ENCODE data around the gene SORCS3.

Gene SORCS3

GRCh38 chr10:105062951-105063350, 421.9 kb downstream of the SORCS3 start:
- H3K9me2 ChIP-seq (replicated peaks; ENCODE audit: low read depth, low read length) = no peaks in the 10 kb centered on the region

GRCh38 chr10:105063796-105064195, 422.7 kb downstream of the SORCS3 start:
- H3K4me2 ChIP-seq (ENCODE audit: low read depth, low read length, poor library complexity, severe bottlenecking) = no peak overlapping the region
- H3K4me3 ChIP-seq (ENCODE audit: low read length, poor library complexity, severe bottlenecking) = no peak overlapping the region
- H2AFZ ChIP-seq (ENCODE audit: low read length) = no peak overlapping the region
- no peaks in the 10 kb centered on the region for H3K4me1 ChIP-seq (ENCODE audit: insufficient read depth, low read length, poor library complexity, severe bottlenecking)
- no peaks in the 10 kb centered on the region for H3K9me2 ChIP-seq (replicated peaks; ENCODE audit: low read depth, low read length)
- H3K27me3 ChIP-seq (ENCODE audit: insufficient read depth, low read length, poor library complexity, severe bottlenecking) = no peaks in the 10 kb centered on the region
- no peak overlapping the region for H3K9ac ChIP-seq (ENCODE audit: low read depth, low read length, poor library complexity, severe bottlenecking)
- H4K20me1 ChIP-seq (ENCODE audit: insufficient read depth, low read length, poor library complexity, severe bottlenecking) = no peaks in the 10 kb centered on the region
- TF ChIP-seq EZH2phosphoT487 (IDR thresholded peaks at IDR 0.05; ENCODE audit: borderline replicate concordance) (no peak), CTCF (conservative IDR thresholded peaks at IDR 0.05; ENCODE audit: low read length) (peak; percentile 71)
- H3K79me2 ChIP-seq (ENCODE audit: insufficient read depth, low read length) = no peaks in the 10 kb centered on the region
- no peaks in the 10 kb centered on the region for H3K36me3 ChIP-seq (ENCODE audit: insufficient read depth, low read length)
- no peaks in the 10 kb centered on the region for H3K9me3 ChIP-seq (ENCODE audit: insufficient read depth, low read depth, low read length)
- H3F3A ChIP-seq (ENCODE audit: low read depth) = no peaks in the 10 kb centered on the region

More at GRCh38 chr10:105062951-105063350, 421.9 kb downstream of the SORCS3 start:
- H3K9ac ChIP-seq (ENCODE audit: low read depth, low read length, poor library complexity, severe bottlenecking) = no peak overlapping the region
- H4K20me1 ChIP-seq (ENCODE audit: insufficient read depth, low read length, poor library complexity, severe bottlenecking) = no peaks in the 10 kb centered on the region
- H3F3A ChIP-seq (ENCODE audit: low read depth) = no peaks in the 10 kb centered on the region
- no peaks in the 10 kb centered on the region for H3K9me3 ChIP-seq (ENCODE audit: insufficient read depth, low read depth, low read length)
- H3K27me3 ChIP-seq (ENCODE audit: insufficient read depth, low read length, poor library complexity, severe bottlenecking) = no peaks in the 10 kb centered on the region
- no peaks in the 10 kb centered on the region for H3K79me2 ChIP-seq (ENCODE audit: insufficient read depth, low read length)
- TF ChIP-seq CTCF (conservative IDR thresholded peaks at IDR 0.05; ENCODE audit: low read length) (no peak), EZH2phosphoT487 (IDR thresholded peaks at IDR 0.05; ENCODE audit: borderline replicate concordance) (no peak)
- no peak overlapping the region for H3K4me2 ChIP-seq (ENCODE audit: low read depth, low read length, poor library complexity, severe bottlenecking)
- H3K4me1 ChIP-seq (ENCODE audit: insufficient read depth, low read length, poor library complexity, severe bottlenecking) = no peaks in the 10 kb centered on the region
- H3K4me3 ChIP-seq (ENCODE audit: low read length, poor library complexity, severe bottlenecking) = no peak overlapping the region
- H3K36me3 ChIP-seq (ENCODE audit: insufficient read depth, low read length) = no peaks in the 10 kb centered on the region
- no peak overlapping the region for H2AFZ ChIP-seq (ENCODE audit: low read length)

- Histone ChIP-seq H3K36me3 (ENCODE audit: insufficient read depth, low read length) (no peaks in the 10 kb centered on the region), H3K9me2 (replicated peaks; ENCODE audit: low read depth, low read length) (no peaks in the 10 kb centered on the region), H3K79me2 (ENCODE audit: insufficient read depth, low read length) (no peaks in the 10 kb centered on the region), H3K4me1 (ENCODE audit: insufficient read depth, low read length, poor library complexity, severe bottlenecking) (no peaks in the 10 kb centered on the region), H3K4me2 (ENCODE audit: low read depth, low read length, poor library complexity, severe bottlenecking) (no peak overlapping the region), H3K9ac (ENCODE audit: low read depth, low read length, poor library complexity, severe bottlenecking) (no peak overlapping the region), H4K20me1 (ENCODE audit: insufficient read depth, low read length, poor library complexity, severe bottlenecking) (no peaks in the 10 kb centered on the region), H3K27me3 (ENCODE audit: insufficient read depth, low read length, poor library complexity, severe bottlenecking) (no peaks in the 10 kb centered on the region), H2AFZ (ENCODE audit: low read length) (no peak overlapping the region), H3F3A (ENCODE audit: low read depth) (no peaks in the 10 kb centered on the region), H3K9me3 (ENCODE audit: insufficient read depth, low read depth, low read length) (no peaks in the 10 kb centered on the region), H3K4me3 (ENCODE audit: low read length, poor library complexity, severe bottlenecking) (no peak overlapping the region)
- TF ChIP-seq CTCF (conservative IDR thresholded peaks at IDR 0.05; ENCODE audit: low read length) = no peak
These were observed 427.4 kb downstream of the SORCS3 start for GRCh38 chr10:105068497-105068896.

All from Loucy (cell line).